Activated T-cell treated with anti-CD3 and anti-CD28 coated beads, Interleukin-2, amount 50 U/mL, for 48 hours (primary cell): Measurements from ENCODE around the gene BTBD9.
A peak's percentile ranks its signal among the peaks of the same experiment; 100 is the strongest.

Experiments used
- DNase-seq, 2 experiments: peaks; one replicate each; pipeline ENCODE4 v3.0.0-alpha.2; 2020

Gene BTBD9

GRCh38 chr6:38503960-38504682 is 135.6 kb downstream of the BTBD9 start:
- no peak for DNase-seq

- no peak for DNase-seq
These were observed 136.5 kb downstream of the BTBD9 start for GRCh38 chr6:38503032-38503773.

GRCh38 chr6:38502423-38502822 is 137.3 kb downstream of the BTBD9 start:
- DNase-seq, result no peak

- no peak for DNase-seq
These were observed 137.8 kb downstream of the BTBD9 start for GRCh38 chr6:38501931-38502330.

GRCh38 chr6:38499529-38500096 is 140.1 kb downstream of the BTBD9 start:
- no peak for DNase-seq

GRCh38 chr6:38498805-38499445 is 140.8 kb downstream of the BTBD9 start:
- no peak for DNase-seq

- DNase-seq, result no peak
These were observed 141.6 kb downstream of the BTBD9 start for GRCh38 chr6:38498085-38498484.

- no peak for DNase-seq
These were observed 142.2 kb downstream of the BTBD9 start for GRCh38 chr6:38497546-38497945.

- peak; percentile 25 to 37 for DNase-seq
These were observed 143.7 kb downstream of the BTBD9 start for GRCh38 chr6:38495922-38496635.

- no peak for DNase-seq
These were observed 144.2 kb downstream of the BTBD9 start for GRCh38 chr6:38495518-38495917.

GRCh38 chr6:38493931-38494547 is 145.7 kb downstream of the BTBD9 start:
- peak; percentile 86 to 91 for DNase-seq

GRCh38 chr6:38492031-38492430 is 147.7 kb downstream of the BTBD9 start:
- no peak for DNase-seq

GRCh38 chr6:38489951-38490350 is 149.8 kb downstream of the BTBD9 start:
- DNase-seq, result no peak

GRCh38 chr6:38487423-38487822 is 152.3 kb downstream of the BTBD9 start:
- no peak for DNase-seq

- no peak for DNase-seq
These were observed 154.2 kb downstream of the BTBD9 start for GRCh38 chr6:38485488-38485887.

GRCh38 chr6:38484656-38485055 is 155.1 kb downstream of the BTBD9 start:
- DNase-seq, result no peak

- DNase-seq, result no peak
These were observed 156.2 kb downstream of the BTBD9 start for GRCh38 chr6:38483526-38483925.

- no peak for DNase-seq
These were observed 157.3 kb downstream of the BTBD9 start for GRCh38 chr6:38482466-38482865.

- no peak for DNase-seq
These were observed 157.9 kb downstream of the BTBD9 start for GRCh38 chr6:38481851-38482250.

- no peak for DNase-seq
These were observed 158.4 kb downstream of the BTBD9 start for GRCh38 chr6:38481211-38481836.

GRCh38 chr6:38480036-38480435 is 159.7 kb downstream of the BTBD9 start:
- no peak for DNase-seq

- DNase-seq, result no peak
These were observed 160.4 kb downstream of the BTBD9 start for GRCh38 chr6:38479331-38479730.
